Retinal pigment epithelial cell (primary cell): Measurements from ENCODE around the gene CIAO3.

Experiments
- DNase-seq: peaks from one replicate; pipeline ENCODE4 v3.0.0-alpha.2; 2010; ENCODE audit warnings: low read depth
- H3K4me3 ChIP-seq: 2 replicates; pipeline ENCODE4 v1.5.1; 2011; ENCODE audit warnings: mild to moderate bottlenecking, low read length, control low read depth, moderate library complexity
- TF ChIP-seq, protein P1 (sequence below): conservative IDR thresholded peaks from 2 replicates; pipeline ENCODE4 v1.5.1; 2011; ENCODE audit warnings: low read depth, low read length, control low read depth, inconsistent platforms

Gene CIAO3

DNA sequence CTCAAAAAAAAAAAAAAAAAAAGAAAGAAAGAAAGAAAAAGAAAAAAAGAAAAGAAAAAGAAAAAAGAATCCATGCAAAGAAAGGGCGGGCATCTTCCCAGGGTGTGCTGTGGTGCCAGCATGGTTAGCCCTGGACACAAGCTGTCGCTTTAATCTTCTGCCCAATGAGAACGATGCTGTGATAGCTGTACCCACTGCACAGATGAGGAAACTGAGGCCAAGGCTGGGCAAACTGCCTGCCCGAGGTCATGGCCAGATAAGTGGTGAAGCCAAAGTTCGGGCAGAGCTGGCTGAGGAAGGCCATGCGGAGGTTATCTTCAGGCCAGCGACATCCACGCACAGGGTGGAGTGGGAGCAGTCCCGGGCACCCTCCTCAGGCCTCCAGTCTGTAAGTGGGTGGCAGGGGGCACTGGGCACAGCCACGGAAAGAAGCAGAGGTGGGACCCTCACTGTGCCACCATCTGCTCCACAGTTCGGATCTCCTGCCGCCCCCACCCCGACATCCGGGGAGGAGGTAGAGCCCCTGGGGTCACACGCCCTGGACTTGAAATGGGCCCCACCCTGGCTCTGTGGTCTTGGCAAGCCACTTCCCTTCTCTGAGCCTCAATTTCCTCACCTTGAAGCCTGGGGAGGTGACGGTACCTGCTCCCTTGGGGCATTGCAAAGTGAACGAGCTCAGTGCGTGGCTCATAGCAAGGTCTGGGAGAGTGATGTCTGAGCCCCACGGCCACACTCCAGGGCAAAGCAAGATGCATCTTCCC, 41.7 kb downstream of the CIAO3 start:
- TF ChIP-seq, protein P1, sequence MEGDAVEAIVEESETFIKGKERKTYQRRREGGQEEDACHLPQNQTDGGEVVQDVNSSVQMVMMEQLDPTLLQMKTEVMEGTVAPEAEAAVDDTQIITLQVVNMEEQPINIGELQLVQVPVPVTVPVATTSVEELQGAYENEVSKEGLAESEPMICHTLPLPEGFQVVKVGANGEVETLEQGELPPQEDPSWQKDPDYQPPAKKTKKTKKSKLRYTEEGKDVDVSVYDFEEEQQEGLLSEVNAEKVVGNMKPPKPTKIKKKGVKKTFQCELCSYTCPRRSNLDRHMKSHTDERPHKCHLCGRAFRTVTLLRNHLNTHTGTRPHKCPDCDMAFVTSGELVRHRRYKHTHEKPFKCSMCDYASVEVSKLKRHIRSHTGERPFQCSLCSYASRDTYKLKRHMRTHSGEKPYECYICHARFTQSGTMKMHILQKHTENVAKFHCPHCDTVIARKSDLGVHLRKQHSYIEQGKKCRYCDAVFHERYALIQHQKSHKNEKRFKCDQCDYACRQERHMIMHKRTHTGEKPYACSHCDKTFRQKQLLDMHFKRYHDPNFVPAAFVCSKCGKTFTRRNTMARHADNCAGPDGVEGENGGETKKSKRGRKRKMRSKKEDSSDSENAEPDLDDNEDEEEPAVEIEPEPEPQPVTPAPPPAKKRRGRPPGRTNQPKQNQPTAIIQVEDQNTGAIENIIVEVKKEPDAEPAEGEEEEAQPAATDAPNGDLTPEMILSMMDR: no peak
- DNase-seq: no peak
- no peak overlapping the region for H3K4me3 ChIP-seq

DNA sequence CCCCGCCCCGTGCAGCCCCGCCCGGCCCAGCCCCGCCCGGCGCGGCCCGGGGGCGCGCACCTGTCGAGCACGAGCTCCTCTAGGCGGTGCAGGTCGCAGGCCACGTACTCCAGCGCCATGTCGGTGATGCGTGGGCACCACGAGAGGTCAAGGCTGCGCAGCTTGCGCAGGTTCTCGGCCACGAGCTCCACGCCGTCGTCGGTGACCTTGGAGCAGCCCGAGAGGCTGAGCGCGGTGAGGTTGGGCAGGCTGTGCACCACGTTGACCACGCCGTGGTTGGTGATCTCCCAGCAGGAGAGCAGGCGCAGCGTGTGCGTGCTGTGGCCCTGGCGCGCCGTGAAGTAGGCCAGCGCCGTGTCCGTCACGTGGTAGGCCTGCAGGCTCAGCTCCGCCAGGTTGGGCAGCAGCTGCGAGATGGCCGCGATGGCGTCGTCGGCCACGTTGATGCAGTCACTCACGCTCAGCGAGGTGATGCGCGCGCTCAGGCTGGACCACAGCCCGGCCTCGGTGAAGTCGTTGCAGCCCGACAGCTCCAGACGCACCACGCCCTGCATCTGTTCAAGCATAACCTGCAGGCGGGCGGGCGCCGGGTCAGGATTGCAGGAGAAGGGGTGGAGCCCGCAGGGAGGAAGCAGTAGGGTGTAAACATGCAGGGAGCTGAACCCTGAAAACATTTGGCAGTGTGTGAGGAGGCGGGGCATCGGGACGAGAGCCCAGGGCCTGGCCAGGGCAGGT, 45.3 kb downstream of the CIAO3 start:
- H3K4me3 ChIP-seq: peak overlapping the region; percentile 7
- TF ChIP-seq, protein P1: no peak
- no peak for DNase-seq

DNA sequence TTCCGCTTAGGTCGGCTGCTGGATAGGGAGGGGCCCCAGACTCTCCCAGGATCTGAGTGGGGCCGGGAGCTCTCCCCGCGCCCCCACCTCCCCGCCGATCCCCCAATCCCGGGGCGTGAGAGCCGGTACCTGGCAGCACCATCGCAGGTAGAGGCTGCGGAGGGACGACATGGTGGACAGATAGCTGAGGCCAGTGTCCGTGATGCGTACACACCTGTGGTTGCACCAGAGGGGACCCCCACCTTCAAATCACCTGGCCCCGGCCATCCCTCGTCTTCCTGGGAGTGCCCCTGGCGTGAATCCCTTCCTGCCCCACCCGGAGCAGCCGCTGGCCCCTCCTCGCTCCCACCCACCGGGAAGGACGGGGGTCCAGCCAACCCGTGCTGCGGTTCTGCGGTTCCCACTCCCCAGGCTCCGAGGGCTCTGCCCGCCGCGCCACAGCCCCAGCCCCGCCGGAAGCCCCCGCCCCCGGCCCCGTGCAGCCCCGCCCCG, 45.9 kb downstream of the CIAO3 start:
- DNase-seq: no peak

DNA sequence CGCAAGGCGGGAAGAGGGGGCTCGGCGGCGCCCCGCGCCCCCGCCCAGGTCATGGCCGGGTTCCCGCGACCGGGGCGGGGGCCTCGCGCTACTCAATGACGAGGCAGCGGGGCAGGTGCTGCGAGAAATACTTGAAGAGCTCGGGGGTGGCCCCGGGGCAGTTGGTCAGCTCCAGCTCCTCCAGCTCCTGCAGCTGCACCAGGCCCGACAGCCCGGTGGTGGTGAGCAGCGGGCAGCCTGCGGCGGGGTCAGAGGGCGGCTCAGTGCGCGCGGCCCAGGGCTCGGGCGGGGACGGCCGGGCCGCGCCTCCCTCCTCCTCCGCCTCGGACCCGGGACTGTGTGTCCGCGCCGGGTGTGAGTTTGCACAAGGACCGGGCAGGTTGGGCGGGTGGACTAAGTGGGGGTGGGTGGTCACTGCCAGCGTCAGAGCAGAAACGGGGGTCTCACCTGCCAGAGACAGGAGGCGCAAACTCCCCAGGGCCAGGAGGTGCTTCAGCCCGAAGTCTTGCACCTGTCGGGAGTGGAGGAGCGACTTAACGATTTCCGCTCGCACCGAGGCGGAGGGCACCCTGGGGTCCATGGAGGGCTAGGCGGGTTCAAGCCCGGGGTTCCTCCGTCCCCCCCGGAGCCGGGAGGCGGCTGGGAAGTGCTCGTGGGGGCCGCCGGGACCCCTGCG, 46.5 kb downstream of the CIAO3 start:
- no peak overlapping the region for H3K4me3 ChIP-seq
- TF ChIP-seq, protein P1: no peak
- DNase-seq: no peak

More for the DNA sequence above, 45.9 kb downstream of the CIAO3 start:
- TF ChIP-seq, protein P1: no peak
- no peak overlapping the region for H3K4me3 ChIP-seq

DNA sequence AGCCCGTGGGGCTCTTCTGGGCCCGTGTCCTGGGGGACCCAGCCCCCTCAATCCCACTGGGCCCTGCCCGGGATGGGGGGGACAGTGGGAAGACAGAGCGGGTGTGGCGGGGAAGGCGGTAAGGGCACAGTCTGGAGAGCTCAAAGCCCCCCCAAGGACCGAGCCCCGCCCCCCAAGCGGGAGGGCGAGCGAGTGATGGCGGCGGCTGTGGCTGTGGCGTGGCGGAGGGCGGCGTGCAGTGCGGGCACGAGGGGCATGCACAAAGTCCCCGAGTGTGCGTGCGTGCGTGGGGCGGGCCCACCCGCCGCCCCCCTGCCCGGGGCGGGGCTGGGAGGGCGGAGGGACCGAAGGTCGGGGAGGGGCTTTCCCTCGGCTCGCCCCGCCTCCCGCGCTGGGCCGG, 47.0 kb downstream of the CIAO3 start:
- DNase-seq: no peak
- TF ChIP-seq, protein P1: no peak
- H3K4me3 ChIP-seq: no peak overlapping the region

DNA sequence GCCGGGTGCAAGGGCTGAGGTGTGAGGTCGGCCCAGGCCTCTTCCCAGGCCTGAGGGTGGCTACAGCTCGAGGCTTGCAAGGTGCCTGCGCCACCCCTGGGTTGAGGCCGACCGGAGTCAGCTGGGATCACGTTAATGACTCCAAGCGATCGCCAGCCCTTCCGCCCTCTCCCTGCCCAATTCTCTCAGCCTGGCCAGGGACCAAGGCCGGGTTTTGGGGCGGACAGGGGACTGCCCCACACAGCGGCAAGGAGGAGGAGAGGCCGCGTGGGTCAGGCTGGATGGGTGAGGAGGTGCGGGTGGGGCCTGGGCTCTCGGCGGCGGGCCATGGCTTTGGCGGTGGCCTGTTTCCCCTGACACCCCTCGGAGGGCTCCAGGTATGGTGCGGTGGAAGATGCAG, 47.4 kb downstream of the CIAO3 start:
- no peak for DNase-seq

More for the DNA sequence above, 47.4 kb downstream of the CIAO3 start:
- TF ChIP-seq, protein P1: no peak
- no peak overlapping the region for H3K4me3 ChIP-seq
